ENCODE data around the gene NLGN3.

Gene NLGN3

DNA sequence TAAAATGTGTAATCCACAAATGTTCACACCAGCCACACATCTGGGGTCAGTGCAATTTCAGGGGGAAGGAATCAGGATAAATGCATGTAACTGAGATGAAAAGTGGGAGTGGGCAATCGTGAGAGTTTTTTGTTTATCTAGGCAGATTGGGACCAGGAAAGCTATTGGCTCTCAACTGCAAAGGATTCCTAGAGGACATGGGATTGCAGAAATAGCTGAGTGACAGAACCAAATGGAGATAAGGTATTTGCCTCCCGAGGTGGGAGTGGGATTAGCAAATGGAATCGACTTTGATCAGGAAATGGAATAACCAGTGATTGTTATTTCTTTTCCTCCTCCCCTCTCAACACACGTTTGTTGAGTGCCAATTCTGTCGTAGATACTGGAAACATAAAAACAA lies 39.5 kb downstream of the NLGN3 start:
- Histone ChIP-seq H3K27ac (no peak overlapping the region), H3K4me1 (ENCODE audit: control insufficient read depth in 1 of 2, insufficient read depth in 1 of 2, low read depth in 1 of 2, low read length in 1 of 2) (peaks cover 0 to 14% of the 10 kb centered on the region in 2 experiments), H3K36me3 (no peaks in the 10 kb centered on the region), H3K4me3 (ENCODE audit: low read depth in 1 of 2, low read length in 1 of 2) (no peak overlapping the region), H3K9me3 (no peaks in the 10 kb centered on the region), H3K27me3 (no peaks in the 10 kb centered on the region)
- TF ChIP-seq, protein P1, sequence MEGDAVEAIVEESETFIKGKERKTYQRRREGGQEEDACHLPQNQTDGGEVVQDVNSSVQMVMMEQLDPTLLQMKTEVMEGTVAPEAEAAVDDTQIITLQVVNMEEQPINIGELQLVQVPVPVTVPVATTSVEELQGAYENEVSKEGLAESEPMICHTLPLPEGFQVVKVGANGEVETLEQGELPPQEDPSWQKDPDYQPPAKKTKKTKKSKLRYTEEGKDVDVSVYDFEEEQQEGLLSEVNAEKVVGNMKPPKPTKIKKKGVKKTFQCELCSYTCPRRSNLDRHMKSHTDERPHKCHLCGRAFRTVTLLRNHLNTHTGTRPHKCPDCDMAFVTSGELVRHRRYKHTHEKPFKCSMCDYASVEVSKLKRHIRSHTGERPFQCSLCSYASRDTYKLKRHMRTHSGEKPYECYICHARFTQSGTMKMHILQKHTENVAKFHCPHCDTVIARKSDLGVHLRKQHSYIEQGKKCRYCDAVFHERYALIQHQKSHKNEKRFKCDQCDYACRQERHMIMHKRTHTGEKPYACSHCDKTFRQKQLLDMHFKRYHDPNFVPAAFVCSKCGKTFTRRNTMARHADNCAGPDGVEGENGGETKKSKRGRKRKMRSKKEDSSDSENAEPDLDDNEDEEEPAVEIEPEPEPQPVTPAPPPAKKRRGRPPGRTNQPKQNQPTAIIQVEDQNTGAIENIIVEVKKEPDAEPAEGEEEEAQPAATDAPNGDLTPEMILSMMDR (IDR thresholded peaks at IDR 0.05): no peak

DNA sequence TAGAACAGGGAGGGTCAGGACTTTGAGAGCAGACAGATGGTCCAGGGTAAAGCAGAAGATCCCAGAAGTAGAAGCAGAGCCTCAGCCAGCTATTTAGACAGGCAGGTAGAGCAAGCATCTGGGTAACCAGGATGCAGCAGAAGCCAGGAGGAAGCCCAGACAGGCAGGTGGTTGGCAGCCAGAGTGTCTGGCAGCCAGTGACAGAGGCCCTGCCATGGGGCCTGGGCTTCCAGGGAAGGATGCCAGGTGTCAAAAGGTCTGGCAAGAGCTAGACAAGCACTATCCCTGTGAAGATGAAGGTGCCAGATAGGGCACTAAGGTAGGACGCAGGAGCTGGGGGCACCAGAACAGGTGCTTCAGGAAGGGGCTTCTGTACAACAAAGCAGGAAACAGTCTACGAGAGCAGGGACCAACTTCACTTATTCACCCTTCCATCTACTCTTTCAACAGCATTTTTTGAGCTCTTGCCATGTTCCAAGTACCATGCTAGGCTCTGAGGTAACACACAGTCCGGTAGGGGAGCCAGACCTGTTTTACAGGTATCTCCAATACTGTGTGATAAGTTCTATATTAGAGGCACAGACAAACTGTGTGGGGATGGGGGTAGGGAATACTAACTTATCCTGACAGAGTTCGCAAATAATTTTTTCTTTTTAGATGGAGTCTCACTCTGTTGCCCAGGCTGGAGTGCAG lies 40.3 kb downstream of the NLGN3 start:
- Histone ChIP-seq H3K36me3 (no peaks in the 10 kb centered on the region), H3K27me3 (no peaks in the 10 kb centered on the region), H3K4me3 (ENCODE audit: low read depth in 1 of 2, low read length in 1 of 2) (no peak overlapping the region), H3K9me3 (no peaks in the 10 kb centered on the region), H3K4me1 (ENCODE audit: control insufficient read depth in 1 of 2, insufficient read depth in 1 of 2, low read depth in 1 of 2, low read length in 1 of 2) (peaks cover 0 to 13% of the 10 kb centered on the region in 2 experiments), H3K27ac (no peak overlapping the region)
- TF ChIP-seq, protein P1 (IDR thresholded peaks at IDR 0.05): no peak

DNA sequence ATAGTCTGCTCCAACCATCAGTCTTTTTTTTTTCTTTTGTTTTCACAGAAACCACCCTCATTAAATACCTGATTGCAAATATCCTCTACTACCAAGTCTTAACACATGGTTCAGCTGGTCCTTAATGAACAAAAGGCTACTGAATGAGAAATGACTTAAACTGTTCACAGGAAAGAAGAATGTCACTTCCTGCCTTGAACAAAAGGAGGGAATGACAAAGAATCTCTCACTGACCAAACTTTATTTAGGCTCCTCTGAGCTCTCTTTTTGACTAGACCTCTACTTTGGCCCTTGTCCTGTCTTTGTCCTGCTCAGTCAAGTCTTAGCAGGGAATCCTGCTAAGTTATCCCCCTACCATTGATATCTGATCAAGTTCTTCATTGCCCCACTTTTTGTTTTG lies 46.6 kb downstream of the NLGN3 start:
- H3K9me3 ChIP-seq: no peaks in the 10 kb centered on the region
- H3K27me3 ChIP-seq: no peaks in the 10 kb centered on the region
- no peak overlapping the region for H3K4me3 ChIP-seq (ENCODE audit: low read depth in 1 of 2, low read length in 1 of 2)
- TF ChIP-seq, protein P1 (IDR thresholded peaks at IDR 0.05): no peak
- H3K36me3 ChIP-seq: no peaks in the 10 kb centered on the region
- H3K27ac ChIP-seq: no peak overlapping the region
- peaks cover 0 to 1% of the 10 kb centered on the region in 2 experiments for H3K4me1 ChIP-seq (ENCODE audit: control insufficient read depth in 1 of 2, insufficient read depth in 1 of 2, low read depth in 1 of 2, low read length in 1 of 2)

DNA sequence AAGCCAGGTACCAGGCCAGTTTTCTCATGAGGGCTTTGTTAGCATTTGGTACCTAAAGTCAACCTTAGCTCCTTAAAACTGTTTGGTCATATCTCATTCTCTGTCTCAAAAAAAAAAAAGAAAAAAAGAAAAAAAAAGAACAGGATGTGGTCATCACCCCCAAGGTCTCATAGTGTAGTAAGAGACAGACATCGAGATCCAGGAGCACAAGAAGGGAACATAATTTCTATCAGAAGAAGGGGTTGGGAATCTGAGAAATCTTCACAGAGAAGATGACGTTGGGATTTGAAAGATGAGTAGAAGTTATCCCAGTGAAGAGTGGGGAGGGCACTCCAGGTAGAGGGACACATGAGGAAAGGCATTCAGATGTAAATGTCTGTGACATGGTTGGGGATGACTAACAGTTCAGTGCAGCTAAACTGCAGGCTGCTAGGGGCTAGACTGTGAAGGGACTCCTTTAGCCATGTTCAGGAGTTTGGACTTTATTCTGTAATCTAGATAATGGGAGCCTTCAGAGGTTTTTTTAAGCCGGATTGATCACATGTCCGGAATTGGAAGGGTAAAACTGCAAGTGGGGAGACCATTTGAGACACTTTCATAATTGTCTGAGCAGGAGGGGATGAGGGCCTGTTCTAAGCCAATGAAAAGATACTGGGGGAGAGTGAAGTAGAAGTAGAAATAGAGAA lies 51.5 kb downstream of the NLGN3 start:
- Histone ChIP-seq H3K36me3 (no peaks in the 10 kb centered on the region), H3K27me3 (no peaks in the 10 kb centered on the region), H3K4me3 (ENCODE audit: low read depth in 1 of 2, low read length in 1 of 2) (no peak overlapping the region), H3K4me1 (ENCODE audit: control insufficient read depth in 1 of 2, insufficient read depth in 1 of 2, low read depth in 1 of 2, low read length in 1 of 2) (peaks cover 15 to 16% of the 10 kb centered on the region in 2 experiments), H3K9me3 (no peaks in the 10 kb centered on the region), H3K27ac (no peak overlapping the region)
- TF ChIP-seq, protein P1 (IDR thresholded peaks at IDR 0.05): no peak

DNA sequence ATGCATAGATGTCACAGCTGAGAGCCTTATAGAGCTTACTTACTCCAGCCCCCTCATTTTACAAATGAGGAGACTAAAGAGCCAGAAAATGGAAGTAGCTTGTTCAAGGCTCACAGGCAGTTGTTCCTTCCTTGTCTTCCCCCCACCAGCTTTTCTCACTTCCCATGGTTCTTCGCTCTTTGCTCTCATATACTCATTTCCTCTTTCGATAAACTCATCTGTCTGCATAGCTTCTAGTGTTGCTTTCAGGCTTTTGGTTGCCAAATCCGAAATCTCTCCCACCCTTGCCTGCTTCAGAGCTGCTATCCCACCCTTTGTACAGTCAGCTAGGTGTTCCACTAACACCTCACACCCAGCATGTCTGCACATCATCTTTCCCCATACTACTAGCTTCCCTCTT lies 53.4 kb downstream of the NLGN3 start:
- Histone ChIP-seq H3K27me3 (no peaks in the 10 kb centered on the region), H3K4me3 (ENCODE audit: low read depth in 1 of 2, low read length in 1 of 2) (no peak overlapping the region), H3K27ac (peak overlapping the region; percentile 62), H3K9me3 (no peaks in the 10 kb centered on the region), H3K4me1 (ENCODE audit: control insufficient read depth in 1 of 2, insufficient read depth in 1 of 2, low read depth in 1 of 2, low read length in 1 of 2) (peaks cover 15 to 16% of the 10 kb centered on the region in 2 experiments), H3K36me3 (no peaks in the 10 kb centered on the region)
- TF ChIP-seq, protein P1 (IDR thresholded peaks at IDR 0.05): no peak
